H1 (cell line): ENCODE results near the gene SBF2. TPM values are rescaled to one million over a fixed set of nuclear protein-coding genes. Genes with fewer than 3 reads are reported as not detected.

Experiments used
- CTCF ChIA-PET: fragments of 300-600 bp; sonication (Branson Sonifier 250); formaldehyde crosslinking; loops from one replicate; lab custom pipeline; 2021; ENCODE audit not compliant: partially characterized antibody; lab: Charles Lee
- POLR2A ChIA-PET: fragments of 300-600 bp; sonication (Branson Sonifier 250); formaldehyde crosslinking; loops from one replicate; lab custom pipeline; 2021; ENCODE audit warnings: inconsistent platforms; ENCODE audit not compliant: partially characterized antibody; lab: Charles Lee
- DNase-seq, 2 experiments: peaks; one replicate each; pipeline versions ENCODE4 v3.0.0 to v3.0.0-alpha.2; 2010 to 2022; ENCODE audit warnings: low spot score in 2 of 2, low read depth in 1 of 2, mixed read lengths in 1 of 2
- FAIRE-seq: peaks from 2 replicates; lab custom pipeline; 2011; peaks lifted over from hg19 to GRCh38; lab: Jason Lieb, UNC
- H2AFZ ChIP-seq: 2 replicates; pipeline ENCODE4 v1.8.1; 2012; ENCODE audit warnings: low read length, inconsistent platforms
- H2AK5ac ChIP-seq: 2 replicates; pipeline ENCODE4 v1.6.1; 2013; ENCODE audit warnings: low read depth, low read length
- H2BK120ac ChIP-seq: replicated peaks from 2 replicates; pipeline ENCODE3; 2013; ENCODE audit warnings: low read depth, low read length, inconsistent platforms
- H2BK12ac ChIP-seq: 2 replicates; pipeline ENCODE4 v1.6.1; 2013; ENCODE audit warnings: low read depth, low read length
- H2BK15ac ChIP-seq: 2 replicates; pipeline ENCODE4 v1.6.1; 2013; ENCODE audit warnings: low read length
- H2BK20ac ChIP-seq: 2 replicates; pipeline ENCODE4 v1.6.1; 2013; ENCODE audit warnings: low read length
- H2BK5ac ChIP-seq: 2 replicates; pipeline ENCODE4 v1.6.1; 2013; ENCODE audit warnings: low read depth, low read length
- H3K14ac ChIP-seq: 2 replicates; pipeline ENCODE4 v1.6.1; 2013; ENCODE audit warnings: inconsistent platforms; ENCODE audit not compliant: insufficient read length
- H3K18ac ChIP-seq: 2 replicates; pipeline ENCODE4 v1.6.1; 2013; ENCODE audit warnings: low read length; ENCODE audit errors: extremely low read depth
- H3K23ac ChIP-seq: 2 replicates; pipeline ENCODE4 v1.6.1; 2013; ENCODE audit warnings: inconsistent platforms; ENCODE audit not compliant: insufficient read length
- H3K23me2 ChIP-seq: 2 replicates; pipeline ENCODE4 v1.6.1; 2013; ENCODE audit warnings: low read depth, low read length
- H3K27ac ChIP-seq: 2 replicates; pipeline ENCODE4 v1.6.1; 2011; ENCODE audit warnings: low read depth, low read length, inconsistent platforms
- H3K27me3 ChIP-seq, 4 experiments: replicated peaks in 1 of 4; 1 replicate in 1 of 4; 2 replicates in 3 of 4; pipeline versions ENCODE4 v1.6.1 to v1.8.1; 2011 to 2013; ENCODE audit warnings: low read length in 3 of 4, mild to moderate bottlenecking in 3 of 4, inconsistent platforms in 2 of 4, mixed read lengths in 2 of 4, moderate library complexity in 1 of 4; ENCODE audit not compliant: control insufficient read depth in 3 of 4, insufficient read depth in 3 of 4; ENCODE audit errors: extremely low read depth in 1 of 4
- H3K36me3 ChIP-seq, 4 experiments: 2 replicates each; pipeline versions ENCODE4 v1.6.1 to v1.8.1; 2011 to 2013; ENCODE audit warnings: mild to moderate bottlenecking in 4 of 4, low read length in 3 of 4, moderate library complexity in 2 of 4, control low read depth in 1 of 4, inconsistent platforms in 1 of 4; ENCODE audit not compliant: insufficient read depth in 4 of 4, control insufficient read depth in 2 of 4
- H3K4ac ChIP-seq: replicated peaks from 2 replicates; pipeline ENCODE3; 2013; ENCODE audit warnings: low read length, low read depth, mixed read lengths, inconsistent platforms; ENCODE audit not compliant: insufficient read length
- H3K4me1 ChIP-seq, 4 experiments: replicated peaks in 1 of 4; 1 replicate in 1 of 4; 2 replicates in 3 of 4; pipeline versions ENCODE4 v1.6.1 to v1.8.1; 2011 to 2013; ENCODE audit warnings: low read length in 3 of 4, inconsistent platforms in 2 of 4, mixed read lengths in 1 of 4; ENCODE audit not compliant: insufficient read depth in 4 of 4, control insufficient read depth in 3 of 4
- H3K4me2 ChIP-seq, 2 experiments: 2 replicates each; pipeline versions ENCODE4 v1.6.1 to v1.8.1; 2011 to 2013; ENCODE audit warnings: low read depth in 2 of 2, low read length in 2 of 2, control low read depth in 1 of 2, inconsistent platforms in 1 of 2, mild to moderate bottlenecking in 1 of 2; ENCODE audit not compliant: insufficient read depth in 1 of 2
- H3K4me3 ChIP-seq, 4 experiments: fragments of 200-600, 300-600 bp in 1 of 4; sonication (generic), shearing (Covaris generic), sonication (Bioruptor Twin) in 1 of 4; 2 replicates each; pipeline versions ENCODE4 v1.5.1 to v1.8.1; 2011 to 2016; ENCODE audit warnings: low read length in 4 of 4, low read depth in 3 of 4, control low read depth in 2 of 4, inconsistent platforms in 2 of 4, mild to moderate bottlenecking in 2 of 4, mixed read lengths in 1 of 4, moderate library complexity in 1 of 4; ENCODE audit not compliant: insufficient read depth in 2 of 4; ENCODE audit errors: extremely low read depth in 1 of 4
- H3K56ac ChIP-seq: replicated peaks from 2 replicates; pipeline ENCODE3; 2013; ENCODE audit warnings: low read depth, mild to moderate bottlenecking, mixed read lengths, low read length, inconsistent platforms; ENCODE audit not compliant: insufficient read length
- H3K79me1 ChIP-seq: 2 replicates; pipeline ENCODE4 v1.6.1; 2013; ENCODE audit warnings: low read depth, low read length, control low read depth
- H3K79me2 ChIP-seq, 2 experiments: 2 replicates each; pipeline versions ENCODE4 v1.6.1 to v1.8.1; 2012 to 2013; ENCODE audit warnings: low read length in 2 of 2, mild to moderate bottlenecking in 2 of 2, inconsistent platforms in 1 of 2; ENCODE audit not compliant: insufficient read depth in 2 of 2, control insufficient read depth in 1 of 2
- H3K9ac ChIP-seq, 4 experiments: replicated peaks in 1 of 4; 1 replicate in 1 of 4; 2 replicates in 3 of 4; pipeline versions ENCODE4 v1.6.1 to v1.8.1; 2011 to 2013; ENCODE audit warnings: low read depth in 3 of 4, low read length in 3 of 4, control low read depth in 2 of 4, mild to moderate bottlenecking in 2 of 4, moderate library complexity in 2 of 4, inconsistent platforms in 1 of 4; ENCODE audit errors: extremely low read depth in 1 of 4
- H3K9me3 ChIP-seq, 2 experiments: 2 replicates each; pipeline versions ENCODE4 v1.6.1 to v1.8.1; 2012 to 2013; ENCODE audit warnings: mild to moderate bottlenecking in 2 of 2, moderate library complexity in 2 of 2, control low read depth in 1 of 2, inconsistent platforms in 1 of 2, low read depth in 1 of 2, low read length in 1 of 2, mixed read lengths in 1 of 2; ENCODE audit not compliant: insufficient read depth in 2 of 2
- H4K20me1 ChIP-seq, 2 experiments: replicated peaks in 1 of 2; 2 replicates each; pipeline versions ENCODE3 to v1.8.1; 2011 to 2013; ENCODE audit warnings: inconsistent platforms in 2 of 2, low read length in 2 of 2, mild to moderate bottlenecking in 1 of 2; ENCODE audit not compliant: insufficient read depth in 2 of 2, control insufficient read depth in 1 of 2
- H4K5ac ChIP-seq: 2 replicates; pipeline ENCODE4 v1.6.1; 2013; ENCODE audit warnings: low read length, low read depth, mixed read lengths, inconsistent platforms; ENCODE audit not compliant: insufficient read length
- H4K8ac ChIP-seq: 2 replicates; pipeline ENCODE4 v1.8.0; 2013; ENCODE audit warnings: mild to moderate bottlenecking, moderate library complexity, low read length, inconsistent platforms; ENCODE audit not compliant: insufficient read depth; ENCODE audit errors: extremely low read depth
- H4K91ac ChIP-seq: replicated peaks from 2 replicates; pipeline ENCODE3; 2013; ENCODE audit warnings: low read length, mixed read lengths, inconsistent platforms; ENCODE audit not compliant: insufficient read length
- BACH1 ChIP-seq: IDR thresholded peaks from 2 replicates; pipeline ENCODE4 v1.6.1; 2012; ENCODE audit warnings: low read length, improper control_type of control experiment
- CHD2 ChIP-seq: IDR thresholded peaks from 2 replicates; pipeline ENCODE4 v1.6.1; 2012; ENCODE audit warnings: low read length, improper control_type of control experiment
- CTBP2 ChIP-seq: IDR thresholded peaks from 2 replicates; pipeline ENCODE4 v1.7.0; 2011; ENCODE audit warnings: borderline replicate concordance, mild to moderate bottlenecking, moderate library complexity, mixed read lengths, low read length; ENCODE audit not compliant: insufficient read depth, insufficient read length
- EGR1 ChIP-seq: IDR thresholded peaks from 2 replicates; pipeline ENCODE4 v1.6.1; 2011; ENCODE audit warnings: low read depth, low read length, borderline replicate concordance
- GABPA ChIP-seq: IDR thresholded peaks from 2 replicates; pipeline ENCODE4 v1.6.1; 2011; ENCODE audit warnings: mild to moderate bottlenecking, low read length, moderate library complexity, borderline replicate concordance; ENCODE audit not compliant: insufficient read depth
- GTF2F1 ChIP-seq: IDR thresholded peaks from 2 replicates; pipeline ENCODE4 v1.6.1; 2012; ENCODE audit warnings: low read depth, low read length, improper control_type of control experiment, borderline replicate concordance
- HDAC2 ChIP-seq, 2 experiments: fragments of 300-600 bp in 1 of 2; sonication (generic) in 1 of 2; IDR thresholded peaks; 2 replicates each; pipeline ENCODE4 v1.6.1; 2011 to 2012; ENCODE audit warnings: low read depth in 2 of 2, low read length in 2 of 2, mild to moderate bottlenecking in 2 of 2, moderate library complexity in 2 of 2, borderline replicate concordance in 1 of 2, inconsistent platforms in 1 of 2
- JUN ChIP-seq: IDR thresholded peaks from 2 replicates; pipeline ENCODE4 v1.6.1; 2011; ENCODE audit warnings: low read depth, mild to moderate bottlenecking, improper control_type of control experiment, low read length
- KDM4A ChIP-seq: IDR thresholded peaks from one replicate; pipeline ENCODE4 v1.7.1; 2012; ENCODE audit warnings: low read depth, mild to moderate bottlenecking, moderate library complexity, low read length, inconsistent platforms; ENCODE audit not compliant: severe bottlenecking
- MAX ChIP-seq: IDR thresholded peaks from 2 replicates; pipeline ENCODE4 v1.6.1; 2012; ENCODE audit warnings: inconsistent platforms
- POLR2AphosphoS5 ChIP-seq: IDR thresholded peaks from 2 replicates; pipeline ENCODE4 v1.6.1; 2011; ENCODE audit warnings: low read depth, low read length
- POU5F1 ChIP-seq: IDR thresholded peaks from 2 replicates; pipeline ENCODE4 v1.6.1; 2011; ENCODE audit warnings: low read depth, mild to moderate bottlenecking, low read length, moderate library complexity
- SP1 ChIP-seq: IDR thresholded peaks from 2 replicates; pipeline ENCODE4 v1.6.1; 2011; ENCODE audit warnings: low read depth, low read length
- WGBS, 2 experiments: shearing (Covaris generic) in 1 of 2; methylation state at CpG; one replicate each; pipeline versions ENCODE4 v1.1.6 to v1.1.7; 2013 to 2015; ENCODE audit warnings: low lambda C conversion rate in 2 of 2, mixed read lengths in 2 of 2, inconsistent platforms in 1 of 2, low coverage in 1 of 2, missing lambda C conversion rate in 1 of 2; ENCODE audit not compliant: insufficient replicate concordance in 2 of 2, insufficient coverage in 1 of 2, insufficient read length in 1 of 2; ENCODE audit errors: extremely low coverage in 1 of 2, missing lambda C conversion rate in 1 of 2; 5-methylcytosine and 5-hydroxymethylcytosine counted together
- polyA plus RNA-seq, 7 experiments: library from polyadenylated mRNA; depleted of rRNA in 3 of 7; stranded (reverse) in 5 of 7; unstranded in 2 of 7; fragments of >200 nt in 5 of 7; fragments of 200-250 nt in 2 of 7; gene quantifications; 1 replicate in 5 of 7; 2 replicates in 1 of 7; 4 replicates in 1 of 7; pipeline versions ENCODE4 v1.2.1 to v1.2.3, GENCODE V29; 2011 to 2013; ENCODE audit warnings: missing spikeins in 2 of 7, mixed read lengths in 2 of 7
- total RNA-seq: library from RNA; stranded (reverse); fragmentation: NEBNext Ultra II Directional; extraction: Animal tissue kit (Norgen Biotek cat#: 25700); gene quantifications from 2 replicates; pipeline ENCODE4 v1.2.1, GENCODE V29; 2021

SBF2 gene
- total and polyA plus RNA-seq, 2 of the 8 experiments (the other 6 are each of a cell fraction or from before 2014, with no cell fraction given): 36.7 to 50.5 TPM

GRCh38 chr11:10232756-10233155 is 61.3 kb downstream of the SBF2 start:
- Histone ChIP-seq H3K27me3 (no peaks in the 10 kb centered on the region), H3K18ac (no peak overlapping the region), H4K8ac (no peak overlapping the region), H3K79me2 (peaks cover 0 to 16% of the 10 kb centered on the region in 2 experiments; a peak in 2 of 4 replicates), H2BK12ac (no peak overlapping the region), H3K56ac (no peak overlapping the region), H3K36me3 (peaks cover 0 to 3% (median 1%) of the 10 kb centered on the region in 4 experiments; a peak in 3 of 8 replicates), H3K4ac (no peak overlapping the region), H2BK5ac (no peak overlapping the region), H3K4me1 (no peaks in the 10 kb centered on the region), H3K23ac (no peak overlapping the region), H3K79me1 (no peaks in the 10 kb centered on the region), H2BK15ac (no peak overlapping the region), H3K23me2 (no peaks in the 10 kb centered on the region), H3K14ac (no peak overlapping the region), H2AK5ac (no peak overlapping the region), H2BK120ac (no peak overlapping the region), H3K9ac (no peak overlapping the region), H4K5ac (no peak overlapping the region), H2BK20ac (no peak overlapping the region), H3K4me3 (peak overlapping the region in 1 of 4 experiments; percentile 14; a peak in 1 of 8 replicates), H3K9me3 (peaks cover 18 to 25% of the 10 kb centered on the region in 2 experiments), H4K20me1 (no peaks in the 10 kb centered on the region), H4K91ac (no peak overlapping the region), H3K27ac (no peak overlapping the region), H3K4me2 (no peak overlapping the region), H2AFZ (no peak overlapping the region)
- no peak for DNase-seq
- CTCF ChIA-PET: interaction anchor here (1.4 to 2.9 kb wide), 2 partner anchors 17 to 20 kb away, joined by 3 to 9 read pairs; no protein-coding TSS in a partner anchor
- POLR2A ChIA-PET: no interaction called here
- FAIRE-seq: no peak
- 95% methylated on average over 1 of the region's 1 CpG; no CpG with 5 or more reads in 1 of the 2 experiments for WGBS, 2 experiments
- TF ChIP-seq BACH1 (no peak), HDAC2 (IDR thresholded peaks at IDR 0.05; ENCODE audit: borderline replicate concordance in 1 of 2, low read depth in 2 of 2, low read length in 2 of 2) (no peak), CHD2 (no peak), CTBP2 (no peak), POLR2AphosphoS5 (no peak), KDM4A (no peak), EGR1 (no peak), SP1 (no peak), GABPA (no peak), POU5F1 (no peak), JUN (no peak), MAX (no peak), GTF2F1 (no peak)
